Measurements from ENCODE around the gene WDR73. TPM values are rescaled to one million over a fixed set of nuclear protein-coding genes. Genes with fewer than 3 reads are reported as not detected.

Gene WDR73
- total and polyA plus RNA-seq, 9 of the 15 experiments (the other 6 are each of a cell fraction or from before 2014, with no cell fraction given): 9.2 to 25.4 (median 21.7) TPM

GRCh38 chr15:84696757-84697156 lies 42.7 kb upstream of the WDR73 start:
- Histone ChIP-seq H3K9ac (ENCODE audit: insufficient read depth in 1 of 2, low read depth in 2 of 2, low read length in 2 of 2) (no peak overlapping the region), H3K36me3 (ENCODE audit: control insufficient read depth, insufficient read depth, low read length) (peaks cover 15% of the 10 kb centered on the region; the same call in 1 of the 3 replicates), H3K27me3 (ENCODE audit: control insufficient read depth in 2 of 2, insufficient read depth in 2 of 2, low read length in 2 of 2) (no peaks in the 10 kb centered on the region), H3K4me3 (no peak overlapping the region), H3K79me2 (ENCODE audit: control insufficient read depth, insufficient read depth, low read length) (peaks cover 96% of the 10 kb centered on the region), H3K4me2 (ENCODE audit: insufficient read depth, low read length) (no peak overlapping the region), H3K9me3 (replicated peaks; ENCODE audit: control insufficient read depth, insufficient read depth, low read depth, low read length) (no peaks in the 10 kb centered on the region), H2AFZ (ENCODE audit: low read depth, low read length) (no peak overlapping the region), H3K27ac (ENCODE audit: extremely low read depth, low read depth, low read length) (no peak overlapping the region), H3K9me1 (ENCODE audit: control insufficient read depth, insufficient read depth, low read length) (no peaks in the 10 kb centered on the region), H4K20me1 (replicated peaks; ENCODE audit: control insufficient read depth, insufficient read depth, low read length) (no peaks in the 10 kb centered on the region; the same call in none of the 2 replicates), H3K4me1 (replicated peaks in 1 of 2; ENCODE audit: control insufficient read depth in 2 of 2, insufficient read depth in 2 of 2, low read length in 2 of 2) (0 out of 5 replicates have a peak, but pooled peaks cover 0 to 3% of the 10 kb centered on the region in 2 experiments)
- no peak for DNase-seq (ENCODE audit: extremely low read depth in 1 of 4, low spot score in 3 of 4)
- FAIRE-seq: no peak
- CTCF ChIA-PET (ENCODE audit: low intra/inter-chr PET ratio): no interaction called here
- in situ Hi-C loops (cut with MboI) (no loop called here), intact Hi-C loops (cut with micrococcal nuclease) (no loop called here)
- BruUV-seq (replicated peaks): no TSS peak
- ATAC-seq: no peak
- POLR2A ChIA-PET: interaction anchor here (0.6 to 3.6 kb wide), 4 partner anchors 8 to 253 kb away, joined by 3 to 13 read pairs (median 8); partner anchors contain the start of gene SEC11A
- TF ChIP-seq CGGBP1 (CRISPR knock-in tag; IDR thresholded peaks at IDR 0.05) (no peak), GATAD2A (IDR thresholded peaks at IDR 0.05) (no peak), THRAP3 (IDR thresholded peaks at IDR 0.05; ENCODE audit: borderline replicate concordance) (no peak), EP300 (IDR thresholded peaks at IDR 0.05; ENCODE audit: low read length) (no peak), PRMT5 (CRISPR knock-in tag; IDR thresholded peaks at IDR 0.05) (no peak), PTBP1 (IDR thresholded peaks at IDR 0.05; ENCODE audit: low read depth, low read length) (no peak), SNIP1 (IDR thresholded peaks at IDR 0.05; ENCODE audit: low read depth) (no peak), ZNF639 (CRISPR knock-in tag; conservative IDR thresholded peaks at IDR 0.05 in 1 of 2, IDR thresholded peaks at IDR 0.05 in 1 of 2) (no peak), ZNF511 (CRISPR knock-in tag; IDR thresholded peaks at IDR 0.05) (no peak), POU5F1 (IDR thresholded peaks at IDR 0.05; ENCODE audit: borderline replicate concordance, low read depth, low read length, partially characterized antibody) (no peak), MTA1 (IDR thresholded peaks at IDR 0.05; ENCODE audit: borderline replicate concordance) (no peak), KLF1 (tag; IDR thresholded peaks at IDR 0.05) (no peak), NKRF (IDR thresholded peaks at IDR 0.05; ENCODE audit: borderline replicate concordance) (no peak)
- 71% methylated on average over 4 of the region's 4 CpGs for WGBS (ENCODE audit: insufficient coverage, low coverage, missing lambda C conversion rate)
